OCI-LY1 (cell line): ENCODE data around the gene TARS3.

ENCODE experiments used
- CTCF ChIP-seq: fragments of 200-600 bp; sonication (generic), shearing (Covaris generic); IDR thresholded peaks from 2 replicates; pipeline ENCODE4 v1.5.1; 2017; ENCODE audit warnings: mild to moderate bottlenecking, antibody characterized with exemption, low read length, moderate library complexity, mixed read lengths
- EZH2 ChIP-seq: fragments of 200-600 bp; sonication (generic), shearing (Covaris generic); IDR thresholded peaks from 2 replicates; pipeline ENCODE4 v1.8.0; 2017; ENCODE audit warnings: borderline replicate concordance, mixed run types, mild to moderate bottlenecking, antibody characterized with exemption, low read length, moderate library complexity, mixed read lengths

GRCh38 chr15:101637919-101638318 is 86.4 kb downstream of the TARS3 start:
- TF ChIP-seq CTCF, result no peak
- TF ChIP-seq EZH2, result no peak
